Suppressor macrophage treated with lipopolysaccharide for 1 hour (primary cell): ENCODE measurements around the gene BMPR1B.
"Not testable (repeated sequence)": the region's sequence is repeated elsewhere in the genome, so short reads cannot be mapped to it uniquely, and the experiment has no call there.

Source experiments
- DNase-seq, 3 donors: peaks; one replicate each; pipeline ENCODE4 v3.0.0-alpha.2; 2020 to 2022

The BMPR1B gene

DNA sequence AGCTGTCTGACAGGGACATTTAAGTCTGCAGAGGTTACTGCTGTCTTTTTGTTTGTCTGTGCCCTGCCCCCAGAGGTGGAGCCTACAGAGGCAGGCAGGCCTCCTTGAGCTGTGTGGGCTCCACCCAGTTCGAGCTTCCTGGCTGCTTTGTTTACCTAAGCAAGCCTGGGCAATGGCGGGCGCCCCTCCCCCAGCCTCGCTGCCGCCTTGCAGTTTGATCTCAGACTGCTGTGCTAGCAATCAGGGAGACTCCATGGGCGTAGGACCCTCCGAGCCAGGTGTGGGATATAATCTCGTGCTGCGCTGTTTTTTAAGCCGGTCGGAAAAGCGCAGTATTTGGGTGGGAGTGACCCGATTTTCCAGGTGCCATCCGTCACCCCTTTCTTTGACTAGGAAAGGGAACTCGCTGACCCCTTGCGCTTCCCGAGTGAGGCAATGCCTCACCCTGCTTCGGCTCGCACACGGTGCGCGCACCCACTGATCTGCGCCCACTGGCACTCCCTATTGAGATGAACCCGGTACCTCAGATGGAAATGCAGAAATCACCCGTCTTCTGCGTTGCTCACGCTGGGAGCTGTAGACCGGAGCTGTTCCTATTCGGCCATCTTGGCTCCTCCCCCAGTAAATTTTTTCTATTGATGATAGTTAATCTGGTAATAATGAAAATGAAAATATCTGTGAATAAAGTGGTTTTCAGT lies 83.6 kb downstream of the BMPR1B start:
- not testable (repeated sequence) for DNase-seq

DNA sequence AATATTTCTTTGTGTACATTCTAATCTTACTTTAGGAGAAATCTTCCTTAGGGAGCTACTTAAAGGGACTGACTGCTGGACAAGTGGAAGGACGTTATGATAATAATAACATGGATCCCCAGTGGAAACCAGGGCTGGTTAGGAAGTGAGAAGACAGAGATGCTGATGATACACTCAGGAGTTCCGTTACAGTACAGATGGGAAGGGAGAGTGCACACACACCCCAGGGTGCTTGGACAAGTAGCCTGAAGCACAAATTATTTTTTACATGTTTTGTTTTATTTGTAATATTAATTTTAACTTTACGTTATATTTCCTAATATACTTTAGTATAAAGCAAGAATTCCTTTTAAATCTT lies 84.1 kb downstream of the BMPR1B start:
- DNase-seq: no peak

DNA sequence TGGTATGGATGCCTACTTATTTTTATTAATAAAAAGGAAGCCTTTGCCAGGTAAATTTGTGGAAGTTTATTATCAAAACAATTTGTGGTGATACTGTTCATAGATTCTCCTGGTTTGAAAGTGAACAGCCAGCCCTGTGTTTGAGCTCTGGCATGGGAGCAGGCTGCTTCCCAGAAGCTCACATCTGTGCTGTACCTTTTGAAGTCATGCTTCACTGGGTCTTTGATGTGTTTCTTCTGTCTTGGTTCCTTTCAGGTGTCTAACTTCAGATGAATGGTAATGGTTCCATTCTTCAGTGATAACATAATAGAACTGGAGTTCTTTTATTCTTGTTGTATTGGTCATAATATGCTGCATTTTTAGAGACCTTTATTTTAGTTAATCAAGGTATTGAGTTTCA lies 85.5 kb downstream of the BMPR1B start:
- no peak for DNase-seq

DNA sequence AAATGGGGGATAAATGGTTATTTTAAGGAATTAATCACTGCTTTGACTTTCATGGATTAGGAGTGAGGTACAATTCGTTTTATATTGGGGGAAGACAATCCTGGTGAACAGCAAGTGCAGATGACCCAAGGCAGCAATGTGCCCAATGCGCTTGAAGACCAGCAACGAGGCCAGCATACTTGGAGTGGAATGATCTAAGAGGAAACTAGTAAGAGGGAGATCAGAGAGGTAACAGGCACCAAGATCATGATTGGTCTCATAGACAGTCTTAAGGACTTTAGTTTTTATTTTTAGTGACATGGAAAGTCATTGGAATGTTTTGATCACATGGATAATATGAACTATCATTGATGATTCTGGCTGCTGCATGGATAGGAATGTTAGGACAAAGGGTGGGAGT lies 90.6 kb downstream of the BMPR1B start:
- no peak for DNase-seq

DNA sequence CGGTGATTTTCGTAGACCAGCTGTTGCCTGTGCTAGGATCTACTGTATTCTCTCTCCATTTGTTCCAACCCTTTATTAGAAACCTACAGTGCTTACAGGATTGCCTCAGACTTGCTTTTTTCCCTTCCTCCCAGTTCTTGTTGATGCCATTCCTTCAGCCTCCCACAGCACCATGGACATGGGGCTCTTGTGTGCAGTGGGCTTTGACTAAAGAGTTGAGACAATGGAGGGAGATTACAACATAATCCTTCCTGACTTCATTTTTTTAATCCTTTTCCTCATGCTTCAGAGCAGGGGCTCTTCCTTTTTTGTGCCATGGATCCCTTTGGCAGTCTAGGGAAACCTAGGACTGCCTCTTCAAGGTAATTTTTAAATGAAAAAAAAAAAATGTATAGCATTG lies 92.1 kb downstream of the BMPR1B start:
- no peak for DNase-seq

DNA sequence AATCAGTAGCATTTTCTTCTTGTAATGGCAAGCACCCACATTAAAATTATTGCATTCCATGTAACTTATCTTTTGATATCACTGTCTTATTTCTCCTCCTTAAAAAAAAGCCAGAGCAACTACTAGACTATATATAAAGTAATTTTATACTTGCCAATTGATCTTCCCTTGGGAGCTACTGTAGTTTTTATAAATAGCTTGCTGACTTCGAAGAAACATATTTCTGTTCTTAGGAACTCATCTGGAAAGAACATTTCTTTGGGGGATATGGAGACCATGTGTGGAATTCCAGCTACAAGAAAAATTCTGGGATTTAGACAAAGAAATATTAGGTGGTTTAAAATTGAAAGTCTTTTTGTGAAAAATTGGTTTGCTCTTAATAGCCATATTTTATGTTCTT lies 94.9 kb downstream of the BMPR1B start:
- DNase-seq: no peak

DNA sequence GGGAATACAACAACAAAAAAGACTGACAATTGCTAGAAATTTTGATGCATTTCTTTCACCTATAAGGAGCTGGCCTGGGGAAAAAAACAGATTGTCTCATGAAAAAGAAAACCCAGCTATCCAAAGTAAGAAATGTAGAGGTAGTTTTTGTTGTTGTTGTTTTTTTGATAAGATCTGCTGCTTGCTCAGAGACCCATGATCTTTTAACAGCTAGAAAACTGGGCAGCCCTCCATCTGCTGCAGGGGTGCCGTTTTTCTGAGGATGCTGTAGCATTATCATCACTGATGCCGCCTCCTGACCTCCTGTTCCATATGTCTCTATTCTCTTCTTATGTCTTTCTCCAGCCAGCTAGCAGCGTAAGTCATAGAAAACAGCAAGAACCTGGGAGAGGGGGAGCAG lies 98.3 kb downstream of the BMPR1B start:
- no peak for DNase-seq

DNA sequence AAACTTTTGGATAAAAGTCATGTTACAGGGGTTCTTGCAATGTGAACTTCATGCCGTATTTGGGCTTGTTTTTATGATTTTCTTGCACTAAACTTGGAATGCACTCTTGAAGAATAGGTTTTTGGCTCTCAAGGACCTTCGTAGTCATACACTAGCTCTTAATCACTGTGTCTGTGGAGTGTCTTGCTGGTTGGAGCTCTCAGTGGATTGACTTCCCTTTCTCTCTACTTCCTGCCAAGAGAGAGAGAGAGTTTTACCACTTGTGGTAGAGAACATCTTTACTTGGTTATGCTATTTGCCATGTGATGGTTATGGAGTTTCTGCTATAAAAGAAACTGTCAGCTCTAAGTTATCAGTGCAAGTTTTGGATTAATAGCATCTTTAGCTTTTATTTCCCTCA lies 112.4 kb downstream of the BMPR1B start:
- DNase-seq: no peak

DNA sequence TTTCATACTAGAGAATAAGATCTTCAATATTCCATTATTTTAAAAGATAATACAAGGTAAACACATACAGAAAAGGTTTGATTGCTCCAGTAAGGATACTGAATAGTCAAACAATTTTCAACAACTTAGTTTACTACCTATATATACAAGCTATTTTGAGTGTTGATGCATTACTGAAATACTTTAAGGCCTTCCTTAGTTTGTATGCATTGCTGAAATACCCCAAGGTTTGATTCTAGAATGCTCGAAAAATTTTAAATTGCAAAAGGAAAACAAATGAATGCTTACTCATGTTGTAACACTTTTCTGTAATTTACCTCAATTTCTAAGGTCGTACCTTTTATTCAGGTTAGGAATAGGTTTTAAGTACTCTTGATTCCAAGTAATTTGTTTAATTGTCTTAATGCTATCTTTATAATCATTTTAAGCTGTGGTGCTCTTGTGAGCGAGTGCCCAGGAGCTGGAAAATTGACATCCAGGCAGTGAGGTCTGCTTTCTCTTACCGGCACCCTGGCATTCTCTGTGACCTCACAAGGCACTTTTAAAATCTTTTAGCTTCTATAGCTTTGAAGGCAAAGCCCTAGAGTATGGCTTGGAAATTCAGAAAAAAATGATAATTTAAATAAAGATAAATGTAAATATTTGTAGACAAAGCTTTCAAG lies 114.0 kb downstream of the BMPR1B start:
- no peak for DNase-seq

DNA sequence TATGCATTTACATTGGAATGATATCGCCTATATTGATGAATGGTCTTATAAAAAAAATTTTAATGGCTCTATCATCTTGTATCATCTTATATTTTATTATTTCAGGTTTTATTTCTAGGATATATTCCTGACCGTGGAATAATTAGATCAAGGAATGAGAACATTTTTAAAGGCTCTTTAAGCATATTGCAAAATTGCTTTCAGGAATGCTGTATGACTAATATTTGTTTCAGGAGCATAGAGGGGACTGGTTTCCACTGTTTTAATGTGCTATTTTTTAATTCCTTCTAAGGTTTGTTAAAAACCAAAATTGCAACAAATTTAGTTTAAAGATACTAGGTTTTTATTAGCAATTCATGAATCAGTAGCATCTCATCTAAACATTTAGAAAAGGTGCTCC lies 120.2 kb downstream of the BMPR1B start:
- DNase-seq: no peak

DNA sequence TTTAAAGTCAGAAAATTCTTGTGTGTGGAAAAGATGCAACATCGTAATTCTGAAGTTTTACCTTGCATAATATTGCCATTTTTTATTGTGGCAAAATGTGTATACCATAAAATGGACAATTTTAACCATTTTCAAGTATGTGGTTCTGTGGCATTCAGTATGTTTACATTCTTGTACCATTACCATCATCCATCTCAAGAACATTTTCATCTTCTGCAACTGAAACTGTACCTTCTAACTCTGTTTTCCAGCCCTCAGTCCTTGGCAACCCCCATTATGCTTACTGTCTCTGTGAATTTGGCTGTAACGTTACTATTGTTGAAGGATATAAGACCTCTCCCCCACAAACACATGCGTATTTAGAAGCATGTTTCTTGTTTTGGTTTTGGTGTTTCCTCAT lies 123.2 kb downstream of the BMPR1B start:
- no peak for DNase-seq

DNA sequence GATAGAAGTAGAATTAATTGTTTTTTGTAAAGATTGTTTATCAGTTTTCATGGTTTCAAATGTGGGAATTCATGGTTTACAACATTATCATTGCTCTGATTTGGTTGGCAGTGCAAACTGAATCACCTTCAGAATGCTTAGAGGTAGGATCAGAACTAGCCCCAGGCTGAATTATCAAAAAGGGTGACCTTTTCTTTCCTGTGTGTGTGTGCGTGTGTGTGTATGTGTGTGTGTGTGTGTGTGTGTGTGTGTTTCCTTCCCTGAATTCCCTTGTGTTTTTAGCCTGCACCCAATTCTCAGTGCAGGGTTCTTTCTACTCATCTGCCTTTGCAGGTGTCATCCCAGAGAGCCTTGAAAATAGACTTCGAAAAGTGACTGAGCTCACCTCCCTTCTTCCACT lies 125.0 kb downstream of the BMPR1B start:
- no peak for DNase-seq

DNA sequence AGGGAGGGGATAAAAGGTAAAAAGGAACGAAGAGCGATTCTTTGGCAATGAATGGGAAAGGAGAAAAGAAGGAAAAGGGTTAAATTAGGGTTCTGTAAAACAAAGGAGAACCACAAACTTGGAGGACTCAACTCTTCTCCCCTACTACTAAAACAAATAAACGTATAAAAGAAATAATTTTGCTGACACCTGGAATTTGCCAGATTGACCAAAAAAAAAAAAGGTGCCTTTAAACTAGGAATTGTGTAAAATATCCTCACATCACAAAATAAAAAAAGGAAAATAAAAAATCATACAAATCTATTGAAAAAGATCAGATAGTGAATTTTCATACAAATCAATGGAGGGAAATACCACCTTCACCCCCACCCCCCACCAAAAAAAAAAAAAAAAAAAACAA lies 129.3 kb downstream of the BMPR1B start:
- DNase-seq: no peak

DNA sequence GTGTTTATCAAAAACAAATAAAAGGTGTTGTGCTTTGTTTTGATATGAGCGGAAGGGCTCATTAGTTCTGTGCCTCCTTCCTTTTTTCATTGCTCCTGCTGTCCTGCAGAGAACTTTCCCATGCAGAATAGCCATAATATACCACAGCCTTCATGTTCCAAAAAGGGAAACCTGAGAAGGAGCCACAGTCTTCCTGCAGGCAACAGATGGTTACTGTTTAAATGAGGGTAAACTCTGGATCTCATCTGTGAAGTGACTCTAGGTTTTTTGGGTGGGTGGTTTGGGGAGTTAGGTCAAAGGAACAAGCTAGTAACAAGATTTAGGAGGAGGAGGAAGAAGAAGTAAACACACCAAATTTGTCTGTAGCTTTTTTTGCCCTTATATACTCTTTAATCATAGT lies 131.8 kb downstream of the BMPR1B start:
- no peak for DNase-seq

DNA sequence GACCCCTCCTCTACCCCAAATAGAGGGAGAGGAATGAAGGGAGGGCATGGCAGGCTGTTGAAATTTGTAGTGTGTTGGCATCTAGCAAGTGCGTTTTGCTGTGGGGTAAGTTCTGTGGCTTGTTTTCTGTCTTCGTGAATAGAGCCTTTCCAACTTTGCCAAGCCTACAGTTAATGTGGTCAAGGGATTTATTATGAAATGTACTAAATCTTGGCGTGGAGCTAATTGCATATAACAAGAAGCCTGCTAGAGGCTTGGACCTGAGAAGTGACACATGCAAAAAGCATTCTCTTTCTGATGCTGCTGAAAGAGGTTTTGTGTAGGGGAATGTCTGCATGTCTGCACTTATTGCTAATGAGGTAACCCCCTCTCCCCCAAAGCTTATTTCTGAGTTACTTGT lies 132.2 kb downstream of the BMPR1B start:
- no peak for DNase-seq

DNA sequence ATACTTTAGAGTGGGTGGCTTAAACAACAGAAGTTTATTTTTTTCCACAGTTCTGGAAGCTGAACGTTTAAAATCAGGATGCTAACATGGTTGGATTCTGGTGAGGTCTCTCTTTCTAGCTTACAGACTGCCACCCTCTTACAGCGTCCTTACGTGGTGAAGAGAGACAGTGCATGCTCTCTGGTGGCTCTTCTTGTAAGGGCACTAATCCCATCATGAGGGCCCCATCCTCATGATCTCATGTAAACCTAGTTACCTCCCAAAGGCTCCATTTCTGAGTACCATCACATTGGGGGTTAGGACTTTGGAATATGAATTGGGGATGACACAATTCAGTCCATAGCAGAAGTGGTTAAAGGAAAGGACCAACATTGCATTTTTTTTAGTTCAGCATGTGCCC lies 132.8 kb downstream of the BMPR1B start:
- no peak for DNase-seq

DNA sequence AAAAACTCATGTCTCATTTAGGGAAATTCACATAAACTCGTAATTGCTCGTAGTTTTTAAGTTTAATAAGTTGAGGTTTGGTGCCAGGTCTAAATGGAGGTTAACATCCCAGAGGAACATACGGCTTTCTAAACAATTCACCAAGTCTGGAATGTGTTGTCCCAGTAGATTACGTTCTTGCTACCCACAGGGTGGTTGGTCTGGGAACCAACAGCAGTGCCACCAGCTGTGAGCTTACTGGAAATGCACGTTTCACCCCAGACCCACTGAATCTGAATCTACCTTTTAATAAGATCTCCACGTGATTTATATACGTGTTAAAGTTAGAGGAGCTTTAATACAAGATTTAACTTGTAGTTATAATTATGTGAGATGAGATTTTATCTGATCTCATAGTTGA lies 134.3 kb downstream of the BMPR1B start:
- DNase-seq: no peak

DNA sequence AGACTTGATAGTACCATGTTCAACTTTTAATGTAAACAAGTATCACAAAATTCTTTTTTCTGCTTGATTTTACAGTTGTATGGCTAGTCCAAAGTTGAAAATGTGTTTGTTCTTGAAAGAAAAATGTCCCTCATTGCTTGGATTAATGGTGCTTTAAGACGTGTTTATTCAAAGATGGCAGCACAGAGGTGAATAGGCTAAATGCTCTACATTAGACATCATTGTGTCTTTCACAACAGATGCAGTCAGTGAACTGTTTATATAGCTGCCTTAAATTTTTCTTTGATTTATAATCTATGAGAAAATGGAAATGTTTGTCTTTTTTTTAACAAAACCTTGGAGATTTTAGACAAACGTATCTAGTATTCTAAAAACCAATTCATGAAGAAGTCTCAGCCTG lies 137.3 kb downstream of the BMPR1B start:
- DNase-seq: no peak

DNA sequence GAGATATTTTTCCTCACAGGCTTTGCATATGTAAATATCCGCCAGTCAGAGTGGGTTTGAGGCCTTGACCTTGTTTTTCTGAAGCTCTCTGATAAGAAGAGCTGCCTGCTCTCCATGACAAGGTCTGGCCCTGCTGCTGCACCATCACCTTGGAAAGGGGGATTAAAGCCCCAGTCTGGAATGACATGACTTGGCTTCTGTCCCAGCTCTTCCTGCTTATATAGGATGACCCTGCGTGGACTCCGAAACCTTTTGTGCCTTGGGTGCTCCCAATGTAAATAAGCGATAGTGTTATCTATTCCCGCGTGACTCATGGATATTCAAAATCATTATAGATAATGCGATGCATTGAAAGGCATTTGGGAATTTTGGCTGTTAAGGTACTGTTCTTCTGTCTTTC lies 139.3 kb downstream of the BMPR1B start:
- DNase-seq: no peak

DNA sequence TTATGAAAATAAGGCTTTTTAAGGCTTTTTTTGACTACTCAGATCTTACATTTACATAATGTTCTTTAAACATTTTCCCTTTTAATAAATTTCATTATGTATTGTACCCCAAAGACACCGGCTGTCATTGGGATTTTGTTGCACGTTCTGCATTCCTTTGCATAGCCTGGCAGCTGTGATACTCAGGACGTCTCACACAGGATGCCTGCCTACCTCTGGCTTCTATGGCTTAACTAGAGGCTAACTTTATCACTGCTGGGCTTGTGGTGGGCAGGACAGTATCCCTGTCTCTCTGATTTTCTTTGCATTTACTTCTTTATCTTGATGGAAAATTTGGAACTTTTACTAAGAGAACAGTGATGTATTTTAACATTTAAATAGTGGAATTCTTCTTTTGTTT lies 147.8 kb downstream of the BMPR1B start:
- DNase-seq: no peak

DNA sequence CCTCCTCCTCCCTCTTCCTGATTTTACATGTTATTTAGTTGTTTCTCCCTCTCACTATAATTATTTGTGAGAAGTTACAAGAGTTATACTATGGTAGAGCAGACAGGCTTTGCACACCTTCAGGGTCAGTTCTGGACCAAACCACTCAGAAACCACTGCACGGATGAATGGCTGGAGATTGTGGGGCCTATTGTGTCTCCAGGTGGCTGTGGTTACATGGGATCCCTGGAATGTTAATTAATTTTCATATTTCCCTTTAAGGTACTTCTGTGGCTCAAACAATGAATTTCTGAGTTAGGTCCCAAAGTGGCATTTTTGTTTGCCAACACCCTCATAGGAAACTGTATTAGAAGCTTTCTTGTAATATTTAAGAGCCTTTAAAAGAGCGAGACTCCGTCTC lies 151.9 kb downstream of the BMPR1B start:
- no peak for DNase-seq

DNA sequence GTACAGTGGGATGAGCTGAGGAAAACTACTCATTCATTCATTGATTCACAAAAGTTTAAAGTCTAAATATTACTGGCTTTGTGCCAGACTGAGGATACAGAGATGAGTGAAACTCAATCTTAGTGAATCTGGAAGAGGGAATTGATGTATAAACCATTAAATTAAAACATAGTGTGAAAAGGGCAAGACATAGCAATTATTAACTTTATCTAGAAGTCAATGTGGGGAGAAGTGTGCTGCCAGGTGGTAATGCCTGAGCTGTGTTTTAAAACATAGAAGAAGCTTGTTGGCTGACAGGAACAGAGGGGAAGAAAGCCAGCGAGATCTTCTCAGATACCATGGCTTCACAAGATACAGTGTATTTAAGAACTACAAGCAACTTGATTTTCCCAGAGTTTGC lies 153.4 kb downstream of the BMPR1B start:
- DNase-seq: no peak

DNA sequence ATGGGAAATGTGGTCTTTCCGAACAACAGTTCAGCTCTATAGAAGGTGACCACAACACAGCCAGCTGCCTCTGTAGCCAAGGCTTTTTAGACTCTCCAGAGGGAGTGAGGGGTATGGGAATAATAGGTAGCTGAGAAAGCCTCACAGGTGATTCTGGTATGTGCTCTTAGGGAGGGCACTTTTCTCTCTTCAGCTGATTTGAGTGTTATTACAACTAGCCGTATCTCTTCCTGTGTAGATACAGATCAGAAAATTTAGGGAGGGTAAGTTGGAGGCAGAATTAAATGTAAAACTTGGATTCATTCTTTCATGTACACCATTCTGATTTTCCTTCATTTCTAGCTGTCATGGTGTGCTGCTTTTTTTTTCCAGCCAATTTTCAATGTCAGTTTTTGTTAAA lies 154.9 kb downstream of the BMPR1B start:
- no peak for DNase-seq

DNA sequence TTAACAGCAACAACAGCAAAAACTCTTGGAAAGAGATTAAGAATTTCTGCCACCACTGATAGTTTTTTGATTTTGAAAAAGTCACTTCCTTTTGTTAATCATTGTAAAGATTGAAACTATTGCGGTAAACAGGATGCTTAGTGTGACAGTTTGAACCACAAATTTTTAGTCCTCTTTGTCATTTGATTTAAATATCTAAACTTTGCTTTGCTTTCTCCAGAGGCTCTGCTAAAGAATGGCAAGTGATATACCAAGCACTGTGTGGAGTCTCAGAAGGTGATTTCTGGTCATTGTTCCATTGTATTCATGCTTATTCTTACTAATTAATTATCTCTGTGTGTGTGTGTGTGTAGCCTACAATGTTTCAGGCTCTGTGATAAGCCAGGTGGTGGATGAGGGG lies 155.6 kb downstream of the BMPR1B start:
- DNase-seq: no peak

DNA sequence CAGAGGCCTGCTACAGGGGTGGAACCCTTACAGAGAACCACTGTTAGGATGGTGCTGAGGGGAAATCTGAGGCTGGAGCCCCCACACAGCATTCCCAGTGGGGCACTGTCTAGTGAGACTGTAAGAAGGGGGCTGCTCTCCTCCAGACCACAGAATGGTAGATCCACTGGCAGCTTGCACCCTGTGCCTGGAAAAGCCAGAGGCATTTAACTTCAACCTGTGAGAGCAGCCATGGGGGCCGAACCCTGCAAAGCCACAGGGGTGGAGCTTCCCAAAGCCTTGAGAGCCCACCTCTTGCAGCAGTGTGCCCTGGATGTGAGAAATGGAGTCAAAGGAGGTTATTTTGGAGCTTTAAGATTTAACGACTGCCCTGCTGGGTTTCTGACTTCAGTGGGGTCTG lies 159.4 kb downstream of the BMPR1B start:
- DNase-seq: no peak
